Measurements from ENCODE around the gene LRIT1. TPM values are rescaled to one million over a fixed set of nuclear protein-coding genes. Genes with fewer than 3 reads are reported as not detected.

Gene LRIT1
- total and polyA plus RNA-seq, 2 of the 8 experiments (the other 6 are each of a cell fraction or from before 2014, with no cell fraction given): 0.03 TPM; not detected in 1

DNA sequence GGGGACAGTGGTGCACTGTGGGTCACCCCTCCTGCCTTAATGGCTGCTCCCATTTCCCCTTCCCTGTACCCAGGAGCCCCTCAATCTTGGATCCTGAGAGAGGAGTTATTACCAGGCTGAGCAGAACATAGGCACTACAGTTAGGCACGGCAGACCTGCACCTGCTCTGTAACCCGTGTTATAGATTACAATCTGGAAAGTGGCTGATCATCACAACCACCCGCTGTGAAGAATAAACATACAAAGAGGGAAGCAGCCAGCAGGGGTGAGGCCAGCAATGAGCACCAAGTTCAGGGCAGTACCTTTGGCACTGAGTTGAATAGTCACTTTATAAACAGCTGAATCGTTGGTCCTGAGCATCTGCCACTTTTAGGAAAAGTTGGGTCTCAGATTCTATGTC is 45.3 kb downstream of the LRIT1 start:
- H3K23me2 ChIP-seq (ENCODE audit: low read depth, low read length): peaks cover 12% of the 10 kb centered on the region; the same call in 1 of the 2 replicates
- CTCF ChIA-PET (ENCODE audit: partially characterized antibody): interaction anchor here (1.3 to 8.6 kb wide), 3 partner anchors 19 to 48 kb away, joined by 4 to 64 read pairs (median 14); no protein-coding TSS in a partner anchor
- H3K23ac ChIP-seq (ENCODE audit: insufficient read length): no peak overlapping the region
- H3K4me1 ChIP-seq (replicated peaks in 1 of 4; ENCODE audit: control insufficient read depth in 3 of 4, insufficient read depth in 4 of 4, low read length in 3 of 4): peaks cover 0 to 5% (median 2%) of the 10 kb centered on the region in 4 experiments; a peak in 4 of 7 replicates
- H3K9ac ChIP-seq (replicated peaks in 1 of 4; ENCODE audit: extremely low read depth in 1 of 4, low read depth in 3 of 4, low read length in 3 of 4): no peak overlapping the region
- POLR2A ChIA-PET (ENCODE audit: partially characterized antibody): interaction anchor here (1.6 kb wide), 1 partner anchor 56 kb away, joined by 6 read pairs; no protein-coding TSS in a partner anchor
- no peak overlapping the region for H3K4me3 ChIP-seq (ENCODE audit: extremely low read depth in 1 of 4, insufficient read depth in 2 of 4, low read depth in 3 of 4, low read length in 4 of 4)
- no peak overlapping the region for H2BK20ac ChIP-seq (ENCODE audit: low read length)
- no peaks in the 10 kb centered on the region for H3K79me1 ChIP-seq (ENCODE audit: low read depth, low read length)
- no peaks in the 10 kb centered on the region for H3K9me3 ChIP-seq (ENCODE audit: insufficient read depth in 2 of 2, low read depth in 1 of 2, low read length in 1 of 2)
- no peak overlapping the region for H4K5ac ChIP-seq (ENCODE audit: insufficient read length, low read depth, low read length)
- FAIRE-seq: no peak
- H2AK5ac ChIP-seq (ENCODE audit: low read depth, low read length): no peak overlapping the region
- H3K4me2 ChIP-seq (ENCODE audit: insufficient read depth in 1 of 2, low read depth in 2 of 2, low read length in 2 of 2): no peak overlapping the region; a peak in 1 of 4 replicates
- TF ChIP-seq ZNF274 (IDR thresholded peaks at IDR 0.05; ENCODE audit: borderline replicate concordance, extremely low read depth, low read length) (no peak), YY1 (IDR thresholded peaks at IDR 0.05; ENCODE audit: low read depth, low read length) (no peak), EZH2 (IDR thresholded peaks at IDR 0.05; ENCODE audit: low read depth, low read length, severe bottlenecking) (no peak), KDM1A (IDR thresholded peaks at IDR 0.05; ENCODE audit: borderline replicate concordance, low read length) (no peak), POLR2AphosphoS5 (IDR thresholded peaks at IDR 0.05; ENCODE audit: low read depth, low read length) (no peak), ASH2L (IDR thresholded peaks at IDR 0.05; ENCODE audit: low read length) (no peak)
- H3K56ac ChIP-seq (replicated peaks; ENCODE audit: insufficient read length, low read depth, low read length): no peak overlapping the region
- peaks cover 0 to 2% of the 10 kb centered on the region in 2 experiments for H4K20me1 ChIP-seq (replicated peaks in 1 of 2; ENCODE audit: control insufficient read depth in 1 of 2, insufficient read depth in 2 of 2, low read length in 2 of 2)
- no peak overlapping the region for H3K27ac ChIP-seq (ENCODE audit: low read depth, low read length)
- H3K14ac ChIP-seq (ENCODE audit: insufficient read length): no peak overlapping the region
- H3K18ac ChIP-seq (ENCODE audit: extremely low read depth, low read length): no peak overlapping the region
- H3K36me3 ChIP-seq (ENCODE audit: control insufficient read depth in 2 of 4, insufficient read depth in 4 of 4, low read length in 3 of 4): no peaks in the 10 kb centered on the region
- no peak overlapping the region for H2BK5ac ChIP-seq (ENCODE audit: low read depth, low read length)
- no peak overlapping the region for H2AFZ ChIP-seq (ENCODE audit: low read length)
- no peak overlapping the region for H4K91ac ChIP-seq (replicated peaks; ENCODE audit: insufficient read length, low read length)
- no peak overlapping the region for H4K8ac ChIP-seq (ENCODE audit: extremely low read depth, insufficient read depth, low read length)
- no peaks in the 10 kb centered on the region for H3K79me2 ChIP-seq (ENCODE audit: control insufficient read depth in 1 of 2, insufficient read depth in 2 of 2, low read length in 2 of 2)
- WGBS, 2 experiments (ENCODE audit: extremely low coverage in 1 of 2, insufficient coverage in 1 of 2, insufficient read length in 1 of 2, insufficient replicate concordance in 2 of 2, low coverage in 1 of 2, low lambda C conversion rate in 2 of 2, missing lambda C conversion rate in 1 of 2): 87% methylated on average over 4 of the region's 4 CpGs; no CpG with 5 or more reads in 1 of the 2 experiments
- no peak overlapping the region for H2BK15ac ChIP-seq (ENCODE audit: low read length)
- DNase-seq (ENCODE audit: low read depth in 1 of 2, low spot score in 2 of 2): no peak
- peaks cover 2 to 36% (median 31%) of the 10 kb centered on the region in 4 experiments for H3K27me3 ChIP-seq (replicated peaks in 1 of 4; ENCODE audit: control insufficient read depth in 3 of 4, extremely low read depth in 1 of 4, insufficient read depth in 3 of 4, low read length in 3 of 4)
- no peak overlapping the region for H2BK12ac ChIP-seq (ENCODE audit: low read depth, low read length)
- H3K4ac ChIP-seq (replicated peaks; ENCODE audit: insufficient read length, low read depth, low read length): no peak overlapping the region
- H2BK120ac ChIP-seq (replicated peaks; ENCODE audit: low read depth, low read length): no peak overlapping the region
